Right lobe of liver (tissue), 4 donors: ENCODE data around the gene RBMS3.

ENCODE experiments used
- CTCF ChIP-seq, 4 donors: fragments of 200-600 bp in 3 of 4; fragments of 450-650 bp in 1 of 4; IDR thresholded peaks; one replicate each; pipeline versions ENCODE4 v1.5.1 to v1.8.0; 2016 to 2022; ENCODE audit warnings: antibody characterized with exemption in 4 of 4, mild to moderate bottlenecking in 2 of 4
- POLR2A ChIP-seq: fragments of 450-650 bp; IDR thresholded peaks from one replicate; pipeline ENCODE4 v1.6.1; 2017; ENCODE audit warnings: antibody characterized with exemption, mild to moderate bottlenecking
- donor health status: DM: no; HTN: no; CAD: no.
- donor health status: DM: no; HTN: no; CAD: no.
- donor health status: DM: no; HTN: yes; CAD: no.

GRCh38 chr3:29319262-29319661, 38.4 kb downstream of the RBMS3 start:
- TF ChIP-seq CTCF (IDR thresholded peaks at IDR 0.05) (no peak), POLR2A (no peak)
